Adipocyte (in vitro differentiated cells): Measurements from ENCODE around the gene MACO1.
"Not testable (repeated sequence)": the region's sequence is repeated elsewhere in the genome, so short reads cannot be mapped to it uniquely, and the experiment has no call there.

ENCODE experiments used
- DNase-seq: peaks from one replicate; pipeline ENCODE4 v3.0.0-alpha.2; 2015; ENCODE audit warnings: low read depth
- H3K27me3 ChIP-seq: replicated peaks from 2 replicates; pipeline ENCODE4 v1.7.0; 2013; ENCODE audit warnings: mild to moderate bottlenecking, low read length, moderate library complexity; ENCODE audit not compliant: control insufficient read depth, insufficient read depth
- H3K36me3 ChIP-seq: 2 replicates; pipeline ENCODE4 v1.7.0; 2013; ENCODE audit warnings: low read length, mild to moderate bottlenecking, moderate library complexity; ENCODE audit not compliant: control insufficient read depth, insufficient read depth, severe bottlenecking
- H3K4me1 ChIP-seq: 2 replicates; pipeline ENCODE4 v1.7.0; 2013; ENCODE audit warnings: mild to moderate bottlenecking, low read length, moderate library complexity; ENCODE audit not compliant: control insufficient read depth, insufficient read depth
- H3K4me3 ChIP-seq: 2 replicates; pipeline ENCODE4 v1.7.0; 2013; ENCODE audit warnings: mild to moderate bottlenecking, low read length, moderate library complexity
- H3K9ac ChIP-seq: 2 replicates; pipeline ENCODE4 v1.7.0; 2013; ENCODE audit warnings: mild to moderate bottlenecking, low read length, moderate library complexity
- H3K9me3 ChIP-seq: 2 replicates; pipeline ENCODE4 v1.7.0; 2013; ENCODE audit warnings: mild to moderate bottlenecking, low read length, moderate library complexity; ENCODE audit not compliant: control insufficient read depth

MACO1 gene

GRCh38 chr1:25460816-25461215, 30.1 kb downstream of the MACO1 start:
- peaks cover 36% of the 10 kb centered on the region for H3K36me3 ChIP-seq
- not testable (repeated sequence) for H3K9ac ChIP-seq, DNase-seq

GRCh38 chr1:25461849-25462248, 31.2 kb downstream of the MACO1 start:
- Histone ChIP-seq H3K9ac (no peak overlapping the region), H3K27me3 (no peaks in the 10 kb centered on the region), H3K4me3 (no peak overlapping the region), H3K4me1 (peaks cover 4% of the 10 kb centered on the region), H3K36me3 (peaks cover 26% of the 10 kb centered on the region), H3K9me3 (no peaks in the 10 kb centered on the region)
- DNase-seq = no peak

More at GRCh38 chr1:25460816-25461215, 30.1 kb downstream of the MACO1 start:
- H3K4me3 ChIP-seq, H3K27me3 ChIP-seq, H3K4me1 ChIP-seq, H3K9me3 ChIP-seq: not testable (repeated sequence)

GRCh38 chr1:25462732-25463131, 32.0 kb downstream of the MACO1 start:
- peaks cover 4% of the 10 kb centered on the region for H3K4me1 ChIP-seq
- H3K27me3 ChIP-seq = no peaks in the 10 kb centered on the region
- H3K4me3 ChIP-seq = no peak overlapping the region
- DNase-seq = no peak
- H3K9me3 ChIP-seq = no peaks in the 10 kb centered on the region
- no peak overlapping the region for H3K9ac ChIP-seq
- H3K36me3 ChIP-seq = peaks cover 26% of the 10 kb centered on the region

GRCh38 chr1:25467193-25467592, 36.5 kb downstream of the MACO1 start:
- DNase-seq = no peak
- Histone ChIP-seq H3K4me1 (peaks cover 8% of the 10 kb centered on the region), H3K36me3 (no peaks in the 10 kb centered on the region), H3K4me3 (no peak overlapping the region), H3K9ac (no peak overlapping the region), H3K9me3 (no peaks in the 10 kb centered on the region), H3K27me3 (no peaks in the 10 kb centered on the region)

DNA sequence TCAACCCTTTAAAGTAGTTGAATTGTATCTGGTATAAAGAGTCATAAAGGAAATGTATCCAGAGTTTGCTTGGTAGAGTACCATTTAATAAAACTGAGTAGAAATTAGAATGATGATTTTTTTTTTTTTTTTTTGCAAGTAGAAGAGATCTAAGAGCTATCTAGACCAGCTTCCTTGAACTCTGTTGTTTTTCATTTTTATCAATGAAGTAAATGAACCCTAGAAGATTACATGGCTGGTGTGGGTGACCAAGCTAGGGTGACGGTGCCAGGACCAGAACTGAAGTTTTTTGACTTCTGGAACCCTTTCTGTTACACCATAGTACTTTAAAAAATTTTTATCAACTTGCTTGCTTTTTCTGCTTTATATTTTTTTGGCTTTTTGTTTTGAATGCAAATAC, 36.9 kb downstream of the MACO1 start:
- H3K4me3 ChIP-seq = no peak overlapping the region
- no peaks in the 10 kb centered on the region for H3K36me3 ChIP-seq
- no peak overlapping the region for H3K9ac ChIP-seq
- H3K9me3 ChIP-seq = no peaks in the 10 kb centered on the region
- no peaks in the 10 kb centered on the region for H3K27me3 ChIP-seq
- H3K4me1 ChIP-seq = peaks cover 8% of the 10 kb centered on the region
- DNase-seq = no peak

GRCh38 chr1:25468033-25468432, 37.3 kb downstream of the MACO1 start:
- Histone ChIP-seq H3K9ac (no peak overlapping the region), H3K36me3 (no peaks in the 10 kb centered on the region), H3K4me3 (no peak overlapping the region), H3K4me1 (peaks cover 8% of the 10 kb centered on the region), H3K27me3 (no peaks in the 10 kb centered on the region), H3K9me3 (no peaks in the 10 kb centered on the region)
- peak; percentile 12 for DNase-seq

DNA sequence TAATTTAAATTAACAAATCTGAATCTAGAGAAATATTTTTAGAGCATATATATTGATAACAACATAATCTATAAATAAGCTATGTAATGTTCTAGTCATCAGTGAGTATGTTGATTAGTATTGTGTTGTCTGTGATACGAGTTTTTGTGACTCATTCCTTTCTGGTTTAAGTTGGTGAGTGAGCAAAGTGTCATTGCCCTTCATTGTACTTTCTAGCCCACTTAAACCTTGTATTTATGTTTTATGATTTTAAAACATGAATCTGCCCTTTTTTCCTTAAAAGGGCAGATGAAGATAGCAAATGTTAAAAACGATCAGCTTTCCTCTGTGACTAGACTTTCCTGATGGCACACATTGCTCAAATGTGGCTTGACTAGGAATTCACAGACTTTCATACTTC, 38.5 kb downstream of the MACO1 start:
- Histone ChIP-seq H3K4me1 (peaks cover 8% of the 10 kb centered on the region), H3K27me3 (no peaks in the 10 kb centered on the region), H3K4me3 (no peak overlapping the region), H3K36me3 (no peaks in the 10 kb centered on the region), H3K9me3 (no peaks in the 10 kb centered on the region), H3K9ac (no peak overlapping the region)
- DNase-seq = peak; percentile 17

GRCh38 chr1:25472471-25472870, 41.8 kb downstream of the MACO1 start:
- DNase-seq = no peak
- H3K4me3 ChIP-seq = no peak overlapping the region
- no peaks in the 10 kb centered on the region for H3K36me3 ChIP-seq
- no peak overlapping the region for H3K9ac ChIP-seq
- H3K4me1 ChIP-seq = peaks cover 8% of the 10 kb centered on the region
- H3K27me3 ChIP-seq = no peaks in the 10 kb centered on the region
- H3K9me3 ChIP-seq = no peaks in the 10 kb centered on the region

DNA sequence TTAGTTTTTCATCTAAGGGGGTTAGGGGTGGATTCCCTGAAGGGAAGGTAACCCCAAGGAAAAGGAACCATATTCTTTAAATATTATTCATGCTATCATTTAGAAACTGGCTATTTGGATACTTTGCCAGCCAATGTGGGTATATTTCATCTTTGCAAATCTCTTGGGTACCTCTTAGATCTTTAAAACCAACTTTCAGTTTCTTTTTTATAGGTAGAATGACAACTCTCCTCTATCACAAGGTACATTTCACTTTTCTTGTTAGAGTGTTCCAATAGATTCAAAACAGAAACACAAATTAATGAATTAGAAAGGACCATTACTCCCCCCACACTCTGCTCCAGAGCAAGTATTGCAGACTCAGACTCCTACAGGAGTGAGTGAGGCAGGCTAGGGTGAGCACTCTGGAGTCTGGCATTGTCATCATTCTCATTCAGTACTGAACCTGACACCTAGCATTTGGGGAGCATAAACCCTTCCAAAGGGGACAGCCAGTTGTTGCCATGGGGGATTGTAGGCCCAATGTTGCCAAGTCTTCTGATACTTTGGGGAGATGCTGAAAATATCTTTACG, 43.0 kb downstream of the MACO1 start:
- no peaks in the 10 kb centered on the region for H3K27me3 ChIP-seq

DNA sequence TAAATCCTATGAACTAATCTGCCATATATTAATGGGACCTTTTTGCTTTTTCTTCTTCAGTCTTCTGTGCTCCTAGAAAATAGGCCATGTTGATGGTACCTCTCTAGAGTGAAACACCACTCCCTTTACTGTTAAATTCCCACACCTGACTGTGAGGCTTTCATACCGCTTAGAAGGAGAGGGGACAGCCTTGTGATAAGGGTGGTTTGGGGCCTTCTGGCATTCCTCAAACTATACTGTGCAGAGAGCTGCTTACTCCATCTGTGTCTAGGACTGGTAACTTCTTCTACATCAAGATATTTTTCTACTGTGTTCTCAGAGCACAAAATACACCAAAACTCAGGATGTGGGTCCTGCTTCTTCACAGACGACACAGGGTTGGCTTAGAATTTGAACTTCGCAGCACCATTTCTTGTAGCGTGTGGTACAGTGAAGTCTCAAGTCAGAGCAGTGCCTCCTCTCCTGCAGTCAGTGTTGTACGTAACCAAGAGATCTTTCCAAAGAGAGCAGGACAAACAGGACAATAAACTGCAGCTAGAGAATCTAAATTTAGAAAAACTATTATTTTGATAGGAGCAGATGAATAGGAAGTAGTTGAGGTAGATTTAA, 43.8 kb downstream of the MACO1 start:
- Histone ChIP-seq H3K9ac (no peak overlapping the region), H3K4me3 (no peak overlapping the region), H3K4me1 (peaks cover 4% of the 10 kb centered on the region), H3K36me3 (no peaks in the 10 kb centered on the region), H3K9me3 (no peaks in the 10 kb centered on the region), H3K27me3 (no peaks in the 10 kb centered on the region)
- DNase-seq = no peak

More for the DNA sequence above, 43.0 kb downstream of the MACO1 start:
- Histone ChIP-seq H3K9me3 (no peaks in the 10 kb centered on the region), H3K4me3 (no peak overlapping the region), H3K9ac (no peak overlapping the region), H3K36me3 (no peaks in the 10 kb centered on the region), H3K4me1 (peaks cover 8% of the 10 kb centered on the region)
- DNase-seq = no peak

- no peak for DNase-seq
- peaks cover 8% of the 10 kb centered on the region for H3K4me1 ChIP-seq
- no peaks in the 10 kb centered on the region for H3K27me3 ChIP-seq
- no peaks in the 10 kb centered on the region for H3K36me3 ChIP-seq
- H3K9ac ChIP-seq = no peak overlapping the region
- H3K9me3 ChIP-seq = no peaks in the 10 kb centered on the region
- H3K4me3 ChIP-seq = no peak overlapping the region
Measured at GRCh38 chr1:25476186-25477097, 45.7 kb downstream of the MACO1 start.
